ENCODE results near the gene SNAPC2.
"Not testable (repeated sequence)": the region's sequence is repeated elsewhere in the genome, so short reads cannot be mapped to it uniquely, and the experiment has no call there.

The SNAPC2 gene

DNA sequence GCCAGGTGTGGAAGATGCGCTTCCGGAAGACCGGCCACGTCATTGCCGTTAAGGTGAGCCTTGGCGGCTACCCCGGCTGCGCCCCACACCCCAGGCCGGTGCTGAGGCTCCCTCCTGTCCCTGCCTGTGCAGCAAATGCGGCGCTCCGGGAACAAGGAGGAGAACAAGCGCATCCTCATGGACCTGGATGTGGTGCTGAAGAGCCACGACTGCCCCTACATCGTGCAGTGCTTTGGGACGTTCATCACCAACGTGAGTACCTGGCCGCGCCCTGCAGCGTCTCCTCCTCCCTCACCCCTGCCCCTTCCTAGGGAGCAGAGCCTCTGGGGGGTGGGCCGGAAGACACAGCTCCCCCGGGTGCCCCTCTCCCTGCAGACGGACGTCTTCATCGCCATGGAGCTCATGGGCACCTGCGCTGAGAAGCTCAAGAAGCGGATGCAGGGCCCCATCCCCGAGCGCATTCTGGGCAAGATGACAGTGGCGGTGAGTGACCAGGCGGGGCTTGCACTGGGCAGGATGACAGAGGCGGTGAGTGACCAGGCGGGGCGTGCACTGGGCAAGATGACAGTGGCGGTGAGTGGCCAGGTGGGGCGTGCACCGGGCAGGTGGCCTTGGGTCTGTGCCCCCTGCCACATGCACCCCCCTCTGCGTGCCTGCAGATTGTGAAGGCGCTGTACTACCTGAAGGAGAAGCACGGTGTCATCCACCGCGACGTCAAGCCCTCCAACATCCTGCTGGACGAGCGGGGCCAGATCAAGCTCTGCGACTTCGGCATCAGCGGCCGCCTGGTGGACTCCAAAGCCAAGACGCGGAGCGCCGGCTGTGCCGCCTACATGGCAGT, 9.6 kb upstream of the SNAPC2 start:
- DNase-seq = no peak

GRCh38 chr19:7911508-7912143, 8.5 kb upstream of the SNAPC2 start:
- DNase-seq = no peak

GRCh38 chr19:7912144-7912696, 7.9 kb upstream of the SNAPC2 start:
- no peak for DNase-seq

- DNase-seq = no peak
These were observed 7.2 kb upstream of the SNAPC2 start for GRCh38 chr19:7912697-7913564.

DNA sequence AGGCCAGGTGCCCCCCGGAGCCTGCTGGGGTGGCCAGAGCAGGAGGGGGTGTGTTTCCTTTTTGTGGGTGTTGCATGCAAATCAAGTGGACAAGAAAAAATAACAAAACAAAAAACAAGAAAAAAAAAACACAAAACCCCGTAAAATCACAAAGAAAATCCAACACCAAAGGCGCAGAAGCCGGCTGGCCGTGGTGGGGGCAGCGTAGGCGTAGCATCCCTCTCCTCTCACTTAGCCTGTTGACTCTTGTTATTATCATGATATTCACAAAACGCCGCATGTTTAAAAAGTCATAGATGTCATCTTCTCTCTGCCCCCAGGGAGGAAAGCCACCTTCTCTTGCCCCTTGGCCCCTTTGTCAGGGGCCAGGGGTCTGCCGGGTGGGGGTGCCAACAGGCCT, 6.5 kb upstream of the SNAPC2 start:
- no peak for DNase-seq

DNA sequence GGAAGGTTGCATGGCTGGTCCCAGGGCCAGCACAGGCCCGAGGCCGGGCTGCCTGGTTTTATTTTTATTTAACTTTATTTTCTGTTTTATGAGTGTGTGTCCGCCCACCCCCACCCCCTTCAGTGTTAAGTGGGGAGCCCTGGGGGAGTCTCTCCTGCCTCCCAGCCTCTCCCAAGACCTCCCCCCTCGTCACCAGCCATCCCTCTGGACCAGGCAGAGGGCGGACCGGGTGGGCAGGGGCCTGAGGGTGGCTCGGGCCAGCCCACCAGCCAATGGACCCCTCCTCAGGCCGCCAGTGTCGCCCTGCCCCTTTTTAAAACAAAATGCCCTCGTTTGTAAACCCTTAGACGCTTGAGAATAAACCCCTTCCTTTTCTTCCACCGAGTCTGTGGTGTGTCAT, 6.0 kb upstream of the SNAPC2 start:
- no peak for DNase-seq

GRCh38 chr19:7914598-7915045, 5.5 kb upstream of the SNAPC2 start, which contains the start of gene TGFBR3L:
Gene TGFBR3L, plus strand, starts transcription at chr19:7914830.
- no peak for DNase-seq

- DNase-seq = no peak
These were observed 4.7 kb upstream of the SNAPC2 start for GRCh38 chr19:7915250-7916102.

GRCh38 chr19:7916103-7916954, 3.8 kb upstream of the SNAPC2 start:
- DNase-seq = peak; percentile 34 to 61 (median 51)

- DNase-seq = no peak
These were observed 3.2 kb upstream of the SNAPC2 start for GRCh38 chr19:7916955-7917266.

DNA sequence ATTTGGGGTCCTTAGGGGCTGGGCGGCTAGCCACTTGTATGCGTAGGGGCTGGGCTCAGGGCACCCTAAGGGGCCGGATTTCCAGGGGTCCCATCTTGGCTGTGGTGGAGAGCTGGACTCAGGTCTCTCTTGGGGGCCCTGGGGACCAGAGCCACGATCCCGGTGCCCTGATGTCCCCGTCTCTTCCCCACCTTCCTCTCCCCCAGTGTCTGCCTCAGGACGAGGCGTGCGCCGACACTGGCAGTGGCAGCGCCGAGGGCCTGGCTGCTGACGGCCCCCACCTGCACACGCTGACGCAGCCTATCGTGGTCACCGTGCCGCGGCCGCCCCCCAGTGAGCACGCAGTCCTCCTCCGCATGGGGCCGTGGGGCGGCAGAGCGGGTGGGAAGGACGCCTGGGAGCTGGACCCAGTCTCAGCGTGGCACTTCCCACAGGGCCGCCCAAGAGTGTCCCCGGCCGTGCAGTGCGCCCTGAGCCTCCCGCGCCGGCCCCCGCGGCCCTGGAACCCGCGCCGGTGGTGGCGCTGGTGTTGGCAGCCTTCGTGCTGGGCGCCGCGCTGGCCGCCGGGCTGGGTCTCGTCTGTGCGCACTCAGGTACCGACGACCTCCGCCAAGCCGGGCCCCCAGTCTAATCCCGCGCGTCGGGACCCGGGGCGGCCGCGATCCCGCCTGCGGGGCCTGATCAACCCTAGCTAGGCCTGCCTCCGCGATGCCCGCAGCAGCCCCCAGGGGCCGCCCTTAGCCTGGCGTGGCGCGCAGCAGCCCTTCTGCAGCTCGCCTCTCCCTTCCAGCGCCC, 2.7 kb upstream of the SNAPC2 start:
- DNase-seq = peak in 4 of 5 donors; percentile 40 to 70 (median 53)

DNA sequence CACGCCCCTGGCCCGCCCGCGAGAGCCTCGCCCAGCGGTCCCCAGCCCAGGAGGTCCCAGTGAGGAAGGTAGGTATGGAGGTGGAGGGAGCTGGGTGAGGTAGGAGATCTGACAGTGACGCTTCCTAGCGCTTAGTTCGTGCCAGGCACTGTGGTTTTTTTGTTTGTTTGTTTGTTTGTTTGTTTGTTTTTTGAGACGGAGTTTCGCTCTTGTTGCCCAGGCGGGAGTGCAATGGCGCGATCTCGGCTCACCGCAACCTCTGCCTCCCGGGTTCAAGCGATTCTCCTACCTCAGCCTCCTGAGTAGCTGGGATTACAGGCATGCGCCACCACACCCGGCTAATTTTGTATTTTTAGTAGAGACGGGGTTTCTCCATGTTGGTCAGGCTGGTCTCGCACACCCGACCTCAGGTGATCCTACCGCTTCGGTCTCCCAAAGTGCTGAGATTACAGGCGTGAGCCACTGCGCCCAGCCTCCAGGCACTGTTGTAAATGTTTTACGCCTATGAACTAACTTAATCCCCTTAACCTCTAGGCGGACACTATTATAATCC, 2.0 kb upstream of the SNAPC2 start:
- not testable (repeated sequence) for DNase-seq

DNA sequence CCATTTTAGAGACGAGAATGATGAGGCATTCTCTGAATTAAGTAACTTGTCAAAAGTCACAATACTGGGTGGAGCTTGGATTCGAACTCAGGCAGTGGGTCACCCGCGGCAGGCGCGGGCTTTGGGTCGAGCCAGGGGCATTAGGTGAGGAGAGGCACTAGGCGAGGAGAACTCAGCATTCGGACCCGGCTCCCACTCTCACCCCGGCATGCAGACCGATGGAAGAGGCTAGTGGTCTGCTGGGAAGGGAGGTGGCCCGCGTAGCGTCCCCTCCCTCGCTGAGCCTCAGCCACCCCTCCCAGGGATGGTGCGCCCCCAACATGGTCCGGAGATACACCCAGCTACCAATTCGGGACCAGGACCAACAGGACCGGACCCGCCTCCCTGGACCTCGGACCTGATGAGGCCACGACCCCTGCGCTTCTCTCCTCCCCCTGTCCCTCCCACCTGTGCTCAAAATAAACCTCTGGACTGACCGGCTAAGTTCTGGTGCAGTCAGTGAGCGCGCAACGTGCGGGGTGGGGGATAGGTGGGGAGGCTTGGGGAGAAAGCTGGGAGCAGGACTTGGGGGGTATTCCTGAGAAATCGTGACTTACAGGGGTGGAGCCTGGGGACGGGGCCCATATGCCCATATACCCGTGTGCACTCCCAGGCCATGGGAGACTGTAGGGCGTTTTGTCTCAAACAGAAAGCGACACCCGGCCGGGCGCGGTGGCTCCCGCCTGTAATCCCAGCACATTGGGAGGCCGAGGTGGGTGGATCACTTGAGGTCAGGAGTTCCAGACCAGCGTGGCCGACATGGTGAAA, 1.3 kb upstream of the SNAPC2 start:
- DNase-seq = no peak

DNA sequence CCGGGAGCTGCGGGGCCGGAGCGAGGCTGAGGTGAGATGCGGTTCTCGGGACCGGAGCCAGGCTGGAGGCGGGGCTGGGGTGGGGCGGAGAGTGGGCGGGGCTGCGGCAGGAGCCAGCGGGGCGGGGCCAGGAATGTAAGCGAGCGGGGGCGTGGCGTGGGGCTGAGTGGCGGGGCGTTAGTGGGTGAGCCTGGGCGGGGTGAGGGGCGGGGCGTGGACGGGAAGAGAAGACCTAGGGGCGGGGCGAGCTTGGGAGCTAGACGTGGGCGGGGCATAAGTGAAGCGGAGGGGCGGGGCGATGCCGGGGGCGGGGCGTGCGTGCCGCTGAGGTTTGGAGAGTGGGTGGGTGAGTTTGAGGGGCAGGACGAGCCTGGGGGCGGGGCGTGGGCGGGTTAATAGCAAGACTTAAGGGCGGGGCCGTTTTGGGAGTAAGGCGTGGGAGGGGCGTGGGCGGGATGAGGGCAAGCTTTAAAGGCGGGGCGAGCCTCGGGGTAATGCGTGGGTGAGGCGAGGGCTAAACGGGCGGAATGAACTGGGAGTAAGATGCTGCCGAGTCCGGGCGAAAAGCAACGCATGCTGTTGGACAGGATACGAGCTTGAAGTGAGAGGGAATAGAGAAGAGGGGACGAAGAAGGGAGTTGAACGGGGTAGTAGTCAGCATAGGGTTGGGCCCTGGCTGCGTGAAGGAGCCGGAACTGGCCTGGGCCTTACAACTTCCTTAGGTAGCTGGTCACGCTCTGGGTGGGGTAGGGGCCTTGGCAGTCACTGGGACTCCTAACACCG, 572 bp downstream of the SNAPC2 start:
- DNase-seq = peak; percentile 97 to 100 (median 100)

GRCh38 chr19:7921302-7921966, 1.3 kb downstream of the SNAPC2 start:
- no peak for DNase-seq

DNA sequence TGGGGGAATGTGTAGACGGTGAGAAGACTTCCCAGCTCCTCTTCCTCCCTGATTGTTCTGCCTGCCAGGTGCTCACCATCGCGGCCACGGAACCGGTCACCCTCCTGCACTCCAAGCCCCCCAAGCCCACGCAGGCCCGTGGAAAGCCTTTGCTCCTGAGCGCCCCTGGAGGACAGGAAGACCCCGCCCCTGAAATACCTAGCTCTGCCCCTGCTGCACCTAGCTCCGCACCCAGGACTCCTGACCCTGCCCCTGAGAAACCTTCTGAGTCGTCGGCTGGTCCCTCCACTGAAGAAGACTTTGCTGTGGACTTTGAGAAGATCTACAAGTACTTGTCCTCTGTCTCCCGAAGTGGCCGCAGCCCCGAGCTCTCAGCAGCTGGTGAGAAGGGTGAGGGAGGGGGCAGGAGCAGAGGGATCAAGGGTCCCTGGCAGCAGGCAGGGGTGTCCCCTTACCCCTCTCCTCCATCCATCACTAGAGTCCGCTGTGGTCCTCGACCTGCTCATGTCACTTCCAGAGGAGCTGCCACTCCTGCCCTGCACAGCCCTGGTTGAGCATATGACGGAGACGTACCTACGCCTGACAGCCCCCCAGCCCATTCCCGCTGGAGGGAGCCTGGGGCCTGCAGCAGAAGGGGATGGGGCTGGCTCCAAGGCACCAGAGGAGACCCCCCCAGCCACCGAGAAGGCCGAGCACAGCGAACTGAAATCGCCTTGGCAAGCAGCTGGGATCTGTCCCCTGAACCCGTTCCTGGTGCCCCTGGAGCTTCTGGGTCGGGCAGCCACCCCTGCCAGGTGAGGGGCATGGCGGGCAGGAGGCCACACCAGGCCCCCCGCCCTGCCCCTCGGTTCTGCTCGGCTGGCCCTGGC, 2.1 kb downstream of the SNAPC2 start:
- DNase-seq = no peak

- no peak for DNase-seq
These were observed 2.7 kb downstream of the SNAPC2 start for GRCh38 chr19:7922836-7923195.
